Measurements from ENCODE around the gene CCDC9B.

GRCh38 chr15:40285554-40286011 is 55.2 kb downstream of the CCDC9B start:
- TF ChIP-seq EZH2 (IDR thresholded peaks at IDR 0.05; ENCODE audit: insufficient read depth, poor library complexity, severe bottlenecking) (no peak), EZH2phosphoT487 (IDR thresholded peaks at IDR 0.05; ENCODE audit: insufficient read depth, low read depth) (no peak)

All from GM23248 (cell line).